GM12801 (cell line): ENCODE data around the gene ASTN1.

Source experiments
- CTCF ChIP-seq: IDR thresholded peaks from one replicate; pipeline ENCODE4 v1.5.1; 2011; ENCODE audit warnings: control low read depth; ENCODE audit not compliant: insufficient read length; ENCODE audit errors: extremely low read depth

ASTN1 gene

GRCh38 chr1:176954242-176954641 is 210.3 kb downstream of the ASTN1 start:
- TF ChIP-seq CTCF = no peak

GRCh38 chr1:176950736-176951324 is 213.7 kb downstream of the ASTN1 start:
- TF ChIP-seq CTCF = no peak

GRCh38 chr1:176949033-176949662 is 215.4 kb downstream of the ASTN1 start:
- TF ChIP-seq CTCF = no peak

GRCh38 chr1:176944606-176945005 is 219.9 kb downstream of the ASTN1 start:
- no peak for TF ChIP-seq CTCF

- no peak for TF ChIP-seq CTCF
These were observed 220.7 kb downstream of the ASTN1 start for GRCh38 chr1:176943783-176944182.

GRCh38 chr1:176942346-176942745 is 222.2 kb downstream of the ASTN1 start:
- TF ChIP-seq CTCF = no peak

GRCh38 chr1:176939993-176940392 is 224.5 kb downstream of the ASTN1 start:
- no peak for TF ChIP-seq CTCF
